DOHH2 (cell line): ENCODE data around the gene ZNF324B.

Experiments
- EZH2phosphoT487 ChIP-seq: fragments of 200-600 bp; sonication (generic); IDR thresholded peaks from 2 replicates; pipeline ENCODE4 v1.6.1; 2017; ENCODE audit warnings: borderline replicate concordance, mild to moderate bottlenecking, antibody characterized with exemption, low read length, moderate library complexity, mixed read lengths
- TF ChIP-seq, protein P1 (sequence below): fragments of 200-600 bp; sonication (generic); IDR thresholded peaks from one replicate; pipeline ENCODE4 v1.5.1; 2014; ENCODE audit warnings: antibody characterized with exemption, mild to moderate bottlenecking, low read depth, low read length; ENCODE audit not compliant: poor library complexity, severe bottlenecking

DNA sequence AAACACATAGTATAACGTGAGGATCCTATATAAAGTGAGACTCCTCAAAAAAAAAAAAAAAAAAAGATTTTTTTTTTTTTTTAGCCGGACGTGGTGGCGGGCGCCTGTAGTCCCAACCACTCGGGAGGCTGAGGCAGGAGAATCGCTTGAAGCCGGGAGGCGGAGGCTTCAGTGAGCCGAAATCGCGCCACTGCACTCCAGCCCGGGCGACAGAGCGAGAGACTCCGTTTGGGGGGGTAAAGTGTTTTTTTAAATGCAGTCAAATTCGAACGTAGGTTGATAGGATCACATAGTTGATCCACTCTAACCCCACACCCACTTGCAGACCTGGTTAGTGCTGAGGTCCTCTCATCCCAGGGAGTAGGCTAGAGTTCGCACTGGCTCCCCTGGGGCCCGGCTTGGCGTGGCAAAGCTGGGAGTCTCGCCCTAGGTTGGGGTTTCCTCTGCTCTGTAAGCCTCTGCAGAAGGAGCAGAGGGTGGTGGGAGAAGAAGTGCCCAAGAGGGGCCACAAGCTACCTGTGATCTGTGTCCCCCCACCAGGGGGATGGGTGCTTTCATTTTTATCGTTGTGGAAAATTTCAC, 49.5 kb upstream of the ZNF324B start:
- TF ChIP-seq, protein P1, sequence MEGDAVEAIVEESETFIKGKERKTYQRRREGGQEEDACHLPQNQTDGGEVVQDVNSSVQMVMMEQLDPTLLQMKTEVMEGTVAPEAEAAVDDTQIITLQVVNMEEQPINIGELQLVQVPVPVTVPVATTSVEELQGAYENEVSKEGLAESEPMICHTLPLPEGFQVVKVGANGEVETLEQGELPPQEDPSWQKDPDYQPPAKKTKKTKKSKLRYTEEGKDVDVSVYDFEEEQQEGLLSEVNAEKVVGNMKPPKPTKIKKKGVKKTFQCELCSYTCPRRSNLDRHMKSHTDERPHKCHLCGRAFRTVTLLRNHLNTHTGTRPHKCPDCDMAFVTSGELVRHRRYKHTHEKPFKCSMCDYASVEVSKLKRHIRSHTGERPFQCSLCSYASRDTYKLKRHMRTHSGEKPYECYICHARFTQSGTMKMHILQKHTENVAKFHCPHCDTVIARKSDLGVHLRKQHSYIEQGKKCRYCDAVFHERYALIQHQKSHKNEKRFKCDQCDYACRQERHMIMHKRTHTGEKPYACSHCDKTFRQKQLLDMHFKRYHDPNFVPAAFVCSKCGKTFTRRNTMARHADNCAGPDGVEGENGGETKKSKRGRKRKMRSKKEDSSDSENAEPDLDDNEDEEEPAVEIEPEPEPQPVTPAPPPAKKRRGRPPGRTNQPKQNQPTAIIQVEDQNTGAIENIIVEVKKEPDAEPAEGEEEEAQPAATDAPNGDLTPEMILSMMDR: no peak
- no peak for TF ChIP-seq EZH2phosphoT487
